ENCODE results near the gene ZNF765. TPM values are rescaled to one million over a fixed set of nuclear protein-coding genes. Genes with fewer than 3 reads are reported as not detected.
"Not testable (repeated sequence)": the region's sequence is repeated elsewhere in the genome, so short reads cannot be mapped to it uniquely, and the experiment has no call there.

The ZNF765 gene
- total and polyA plus RNA-seq, 2 experiments from 2014 or later = 12.7 to 24.5 TPM

- H3K4me1 ChIP-seq (ENCODE audit: insufficient read depth) = peaks cover 5% of the 10 kb centered on the region
- H4K20me1 ChIP-seq (ENCODE audit: insufficient read depth, poor library complexity, severe bottlenecking) = no peaks in the 10 kb centered on the region
- H3K27ac ChIP-seq = no peak overlapping the region
- H3K9me3 ChIP-seq (ENCODE audit: low read depth) = no peaks in the 10 kb centered on the region
- H3K79me2 ChIP-seq = peaks cover 59% of the 10 kb centered on the region
- H3K9me2 ChIP-seq (replicated peaks; ENCODE audit: insufficient read depth) = no peaks in the 10 kb centered on the region
- no peak overlapping the region for H3K4me2 ChIP-seq
- no peak overlapping the region for H2AFZ ChIP-seq
- TF ChIP-seq EZH2phosphoT487 (IDR thresholded peaks at IDR 0.05; ENCODE audit: low read depth, severe bottlenecking, unreplicated experiment) (no peak), CTCF (IDR thresholded peaks at IDR 0.05; ENCODE audit: poor library complexity) (no peak), EZH2 (IDR thresholded peaks at IDR 0.05; ENCODE audit: borderline replicate concordance) (no peak)
- no peak for DNase-seq (ENCODE audit: low spot score)
- 92% methylated on average over 7 of the region's 7 CpGs for WGBS (ENCODE audit: low lambda C conversion rate, missing lambda C conversion rate)
- H3K4me3 ChIP-seq = no peak overlapping the region
- no peaks in the 10 kb centered on the region for H3K36me3 ChIP-seq (replicated peaks; ENCODE audit: insufficient read depth, low read depth)
- H3K27me3 ChIP-seq = no peaks in the 10 kb centered on the region
These were observed 77.0 kb downstream of the ZNF765 start for GRCh38 chr19:53471916-53472315.

- H3K36me3 ChIP-seq (replicated peaks; ENCODE audit: insufficient read depth, low read depth); H3K4me3 ChIP-seq; H3K4me2 ChIP-seq; H3K4me1 ChIP-seq (ENCODE audit: insufficient read depth); H3K27me3 ChIP-seq; H3K27ac ChIP-seq; DNase-seq (ENCODE audit: low spot score); H4K20me1 ChIP-seq (ENCODE audit: insufficient read depth, poor library complexity, severe bottlenecking); H2AFZ ChIP-seq; H3K9me3 ChIP-seq (ENCODE audit: low read depth); H3K9me2 ChIP-seq (replicated peaks; ENCODE audit: insufficient read depth): not testable (repeated sequence)
- peaks cover 55% of the 10 kb centered on the region for H3K79me2 ChIP-seq
- 76% methylated on average over 1 of the region's 1 CpG for WGBS (ENCODE audit: low lambda C conversion rate, missing lambda C conversion rate)
These were observed 79.9 kb downstream of the ZNF765 start for GRCh38 chr19:53474832-53475231.

- H3K9me2 ChIP-seq (replicated peaks; ENCODE audit: insufficient read depth); H2AFZ ChIP-seq; H3K4me2 ChIP-seq; DNase-seq (ENCODE audit: low spot score); H4K20me1 ChIP-seq (ENCODE audit: insufficient read depth, poor library complexity, severe bottlenecking); H3K9me3 ChIP-seq (ENCODE audit: low read depth); H3K4me3 ChIP-seq; H3K4me1 ChIP-seq (ENCODE audit: insufficient read depth); H3K27me3 ChIP-seq; H3K27ac ChIP-seq; H3K36me3 ChIP-seq (replicated peaks; ENCODE audit: insufficient read depth, low read depth): not testable (repeated sequence)
- WGBS (ENCODE audit: low lambda C conversion rate, missing lambda C conversion rate) = 78% methylated on average over 6 of the region's 6 CpGs
- H3K79me2 ChIP-seq = peaks cover 51% of the 10 kb centered on the region
These were observed 80.5 kb downstream of the ZNF765 start for GRCh38 chr19:53475470-53475869.

Small RNAs within 50 kb of the gene (small RNA-seq; reads per million reads assigned to genes)
- gene RPL39P36 = not detected

Other genes with a start within 250 kb of the ZNF765 start
- 8.3 and 9.2 TPM in 2 replicates for gene ZNF347, start 236.1 kb upstream of the ZNF765 start, total RNA-seq
- gene ZNF347, start 236.1 kb upstream of the ZNF765 start, polyA plus RNA-seq = 3.8 and 7.1 TPM in 2 replicates
- 3.4 and 3.6 TPM in 2 replicates for gene ZNF665, start 201.8 kb upstream of the ZNF765 start, total RNA-seq
- gene ZNF665, start 201.8 kb upstream of the ZNF765 start, polyA plus RNA-seq = 2.2 and 4.5 TPM in 2 replicates
- 37.8 and 40.6 TPM in 2 replicates for gene ZNF677, start 140.3 kb upstream of the ZNF765 start, total RNA-seq
- gene ZNF677, start 140.3 kb upstream of the ZNF765 start, polyA plus RNA-seq = 18.7 and 21.2 TPM in 2 replicates
- not detected in 2 replicates for gene VN1R2, start 136.9 kb upstream of the ZNF765 start, total RNA-seq
- gene VN1R2, start 136.9 kb upstream of the ZNF765 start, polyA plus RNA-seq = 0.65 TPM in 1 of 2 replicates, not detected in the other
- not detected in 2 replicates for gene VN1R4, start 127.4 kb upstream of the ZNF765 start, total RNA-seq
- gene VN1R4, start 127.4 kb upstream of the ZNF765 start, polyA plus RNA-seq = not detected in 2 replicates
- 5.8 and 6.1 TPM in 2 replicates for gene ZNF845, start 61.4 kb upstream of the ZNF765 start, total RNA-seq
- gene ZNF845, start 61.4 kb upstream of the ZNF765 start, polyA plus RNA-seq = 1.6 and 1.7 TPM in 2 replicates
- gene ZNF525, start 29.4 kb upstream of the ZNF765 start, total RNA-seq = 12.2 and 14.2 TPM in 2 replicates
- 3.8 and 4.5 TPM in 2 replicates for gene ZNF525, start 29.4 kb upstream of the ZNF765 start, polyA plus RNA-seq
- 27.7 and 28.1 TPM in 2 replicates for gene ZNF761, start 36.8 kb downstream of the ZNF765 start, total RNA-seq
- gene ZNF761, start 36.8 kb downstream of the ZNF765 start, polyA plus RNA-seq = 11.5 and 13.5 TPM in 2 replicates
- 7.7 and 8.6 TPM in 2 replicates for gene ZNF813, start 72.6 kb downstream of the ZNF765 start, total RNA-seq
- 2.3 and 2.8 TPM in 2 replicates for gene ZNF813, start 72.6 kb downstream of the ZNF765 start, polyA plus RNA-seq
- gene ZNF331, start 143.0 kb downstream of the ZNF765 start, total RNA-seq = 12.8 and 15.6 TPM in 2 replicates
- gene ZNF331, start 143.0 kb downstream of the ZNF765 start, polyA plus RNA-seq = 12.3 and 13.5 TPM in 2 replicates
- not detected in 2 replicates for gene DPRX, start 236.8 kb downstream of the ZNF765 start, total RNA-seq
- not detected in 2 replicates for gene DPRX, start 236.8 kb downstream of the ZNF765 start, polyA plus RNA-seq